Left renal cortex interstitium (tissue), 4 donors: ENCODE data around the gene RBM22. TPM values are rescaled to one million over a fixed set of nuclear protein-coding genes. Genes with fewer than 3 reads are reported as not detected.
A peak's percentile ranks its signal among the peaks of the same experiment; 100 is the strongest.

ENCODE experiments used
- DNase-seq, 4 donors: peaks; one replicate each; pipeline ENCODE4 v3.0.0-alpha.2; 2013; ENCODE audit warnings: low read depth in 4 of 4, low spot score in 2 of 4, missing footprints in 1 of 4
- polyA plus RNA-seq, 4 donors: library from polyadenylated mRNA; unstranded; fragments of 120-200 nt; gene quantifications; one replicate each; pipeline ENCODE4 v1.2.1, GENCODE V29; 2013; ENCODE audit not compliant: insufficient read length in 4 of 4

Gene RBM22
- polyA plus RNA-seq, 4 donors: 71.0 to 84.9 (median 80.1) TPM

- DNase-seq: no peak
Observed at GRCh38 chr5:150672884-150673275, 28.0 kb downstream of the RBM22 start.

- DNase-seq: no peak
Observed at GRCh38 chr5:150672237-150672883, 28.5 kb downstream of the RBM22 start.

GRCh38 chr5:150671509-150672236 lies 29.2 kb downstream of the RBM22 start:
- DNase-seq: no peak

GRCh38 chr5:150670948-150671310 lies 29.9 kb downstream of the RBM22 start:
- no peak for DNase-seq

GRCh38 chr5:150670275-150670947 lies 30.5 kb downstream of the RBM22 start:
- DNase-seq: no peak

- DNase-seq: no peak
Observed at GRCh38 chr5:150665044-150665443, 35.8 kb downstream of the RBM22 start.

- DNase-seq: no peak
Observed at GRCh38 chr5:150663936-150664335, 36.9 kb downstream of the RBM22 start.

- no peak for DNase-seq
Observed at GRCh38 chr5:150662731-150663516, 37.9 kb downstream of the RBM22 start.

- no peak for DNase-seq
Observed at GRCh38 chr5:150661821-150662596, 38.9 kb downstream of the RBM22 start.

- no peak for DNase-seq
Observed at GRCh38 chr5:150661086-150661485, 39.8 kb downstream of the RBM22 start, which contains the start of gene MYOZ3. Gene MYOZ3 (plus strand): TSS chr5:150661251. CDS start chr5:150662942, 1,691 bp downstream.

GRCh38 chr5:150660108-150660831 lies 40.6 kb downstream of the RBM22 start:
- no peak for DNase-seq

- DNase-seq: no peak
Observed at GRCh38 chr5:150659360-150660107, 41.3 kb downstream of the RBM22 start.

- no peak for DNase-seq
Observed at GRCh38 chr5:150658699-150659265, 42.1 kb downstream of the RBM22 start.

GRCh38 chr5:150658121-150658520 lies 42.7 kb downstream of the RBM22 start:
- no peak for DNase-seq

GRCh38 chr5:150656191-150657132 lies 44.4 kb downstream of the RBM22 start:
- peak in 1 of 4 donors; percentile 73 for DNase-seq

GRCh38 chr5:150655221-150655620 lies 45.6 kb downstream of the RBM22 start:
- DNase-seq: no peak
